ENCODE measurements around the gene PSAT1.

DNA sequence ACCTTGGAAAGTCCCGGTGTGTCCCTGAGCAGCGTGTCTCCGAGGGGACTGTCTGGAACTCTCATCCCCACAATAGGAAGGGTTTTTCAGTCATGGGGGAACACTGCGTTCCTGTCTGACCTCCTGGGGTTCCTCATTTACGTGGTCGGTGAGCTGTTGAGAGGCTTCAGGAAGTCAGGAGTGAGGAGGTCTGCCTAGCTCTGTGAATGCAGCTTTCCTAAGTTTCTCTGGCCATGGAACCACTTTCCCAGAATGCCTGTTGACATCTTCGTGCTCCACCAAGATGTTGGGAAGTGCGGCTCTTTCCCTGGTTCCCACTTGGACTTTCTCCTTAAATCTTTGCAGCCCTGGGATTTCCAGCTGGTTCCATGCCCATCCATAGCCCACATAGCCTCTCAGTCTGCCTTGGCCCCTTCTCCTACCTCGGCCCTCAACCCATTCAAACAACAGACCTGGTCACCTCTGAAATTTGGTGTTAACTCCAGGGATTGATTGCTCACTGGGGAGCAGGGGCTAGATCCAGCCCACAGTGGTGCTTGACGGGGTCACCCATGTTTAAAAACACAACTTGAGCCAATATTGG is 27.2 kb downstream of the PSAT1 start:
- TF ChIP-seq, protein P1, sequence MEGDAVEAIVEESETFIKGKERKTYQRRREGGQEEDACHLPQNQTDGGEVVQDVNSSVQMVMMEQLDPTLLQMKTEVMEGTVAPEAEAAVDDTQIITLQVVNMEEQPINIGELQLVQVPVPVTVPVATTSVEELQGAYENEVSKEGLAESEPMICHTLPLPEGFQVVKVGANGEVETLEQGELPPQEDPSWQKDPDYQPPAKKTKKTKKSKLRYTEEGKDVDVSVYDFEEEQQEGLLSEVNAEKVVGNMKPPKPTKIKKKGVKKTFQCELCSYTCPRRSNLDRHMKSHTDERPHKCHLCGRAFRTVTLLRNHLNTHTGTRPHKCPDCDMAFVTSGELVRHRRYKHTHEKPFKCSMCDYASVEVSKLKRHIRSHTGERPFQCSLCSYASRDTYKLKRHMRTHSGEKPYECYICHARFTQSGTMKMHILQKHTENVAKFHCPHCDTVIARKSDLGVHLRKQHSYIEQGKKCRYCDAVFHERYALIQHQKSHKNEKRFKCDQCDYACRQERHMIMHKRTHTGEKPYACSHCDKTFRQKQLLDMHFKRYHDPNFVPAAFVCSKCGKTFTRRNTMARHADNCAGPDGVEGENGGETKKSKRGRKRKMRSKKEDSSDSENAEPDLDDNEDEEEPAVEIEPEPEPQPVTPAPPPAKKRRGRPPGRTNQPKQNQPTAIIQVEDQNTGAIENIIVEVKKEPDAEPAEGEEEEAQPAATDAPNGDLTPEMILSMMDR (conservative IDR thresholded peaks at IDR 0.05): no peak
- no peak for TF ChIP-seq ZFX (IDR thresholded peaks at IDR 0.05)

Measured in C4-2B (cell line).